ENCODE data around the gene CEP112.
A peak's percentile ranks its signal among the peaks of the same experiment; 100 is the strongest.

Gene CEP112

DNA sequence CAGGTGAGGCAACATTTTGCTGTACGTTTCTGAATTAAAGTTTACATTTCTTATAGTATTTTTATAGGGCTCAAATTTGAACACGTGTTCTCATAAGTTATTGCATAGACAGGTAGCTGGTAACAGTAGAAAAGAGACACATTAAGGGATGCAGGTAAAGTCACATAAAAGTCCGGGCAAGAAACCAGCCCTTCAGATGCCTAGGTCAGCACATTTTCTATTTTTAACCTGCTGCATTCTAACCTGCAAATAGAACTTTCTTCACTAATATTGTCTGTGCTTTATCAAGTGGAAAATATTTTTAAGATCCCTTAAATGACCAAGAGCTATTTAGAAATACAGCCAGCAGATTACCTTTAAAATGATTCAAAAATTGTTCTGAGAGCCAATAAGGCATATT is 323.1 kb downstream of the CEP112 start:
- no CpG with 5 or more reads among the region's 3 CpGs for WGBS (ENCODE audit: extremely low coverage, insufficient coverage, insufficient read length)
- H3K4ac ChIP-seq (ENCODE audit: low read depth, low read length), result no peak overlapping the region
- H2BK5ac ChIP-seq (ENCODE audit: low read depth, low read length, poor library complexity), result no peak overlapping the region
- no peak overlapping the region for H3K9ac ChIP-seq (ENCODE audit: low read length)
- no peaks in the 10 kb centered on the region for H3K4me1 ChIP-seq (ENCODE audit: control insufficient read depth in 1 of 2, insufficient read depth in 2 of 2, low read length in 2 of 2)
- H3K18ac ChIP-seq (ENCODE audit: low read length), result no peak overlapping the region
- H3K36me3 ChIP-seq (ENCODE audit: control insufficient read depth in 1 of 2, insufficient read depth in 2 of 2, low read length in 2 of 2), result no peaks in the 10 kb centered on the region
- no peak overlapping the region for H3K27ac ChIP-seq (ENCODE audit: low read depth, low read length)
- H2BK12ac ChIP-seq (ENCODE audit: low read length), result no peak overlapping the region
- H3K4me2 ChIP-seq (ENCODE audit: low read length), result no peak overlapping the region
- no peak for DNase-seq
- H3K4me3 ChIP-seq (ENCODE audit: low read depth, low read length), result no peak overlapping the region
- H3K14ac ChIP-seq (ENCODE audit: low read length), result no peak overlapping the region
- H3K9me3 ChIP-seq (ENCODE audit: insufficient read depth, low read depth, low read length), result peaks cover 14% of the 10 kb centered on the region
- no peak overlapping the region for H4K91ac ChIP-seq (ENCODE audit: low read depth, low read length)
- no peak overlapping the region for H2BK120ac ChIP-seq (ENCODE audit: insufficient read depth, low read length, poor library complexity)
- H4K12ac ChIP-seq (ENCODE audit: low read depth, low read length), result no peak overlapping the region
- H3K23ac ChIP-seq (ENCODE audit: low read length), result no peak overlapping the region
- H3K79me2 ChIP-seq (ENCODE audit: control insufficient read depth, insufficient read depth, low read length, poor library complexity), result no peaks in the 10 kb centered on the region
- H3K27me3 ChIP-seq (ENCODE audit: insufficient read depth, low read length), result no peaks in the 10 kb centered on the region
- H4K8ac ChIP-seq (ENCODE audit: low read depth, low read length), result no peak overlapping the region
- no peak overlapping the region for H2AFZ ChIP-seq (ENCODE audit: insufficient read depth, low read length, poor library complexity)
- no peak overlapping the region for H2AK5ac ChIP-seq (ENCODE audit: low read length)
- no peaks in the 10 kb centered on the region for H3K79me1 ChIP-seq (ENCODE audit: low read length)

- no peak overlapping the region for H2BK12ac ChIP-seq (ENCODE audit: low read length)
- H3K23ac ChIP-seq (ENCODE audit: low read length), result no peak overlapping the region
- H4K8ac ChIP-seq (ENCODE audit: low read depth, low read length), result no peak overlapping the region
- H4K12ac ChIP-seq (ENCODE audit: low read depth, low read length), result peak overlapping the region; percentile 51
- H2AFZ ChIP-seq (ENCODE audit: insufficient read depth, low read length, poor library complexity), result no peak overlapping the region
- H3K18ac ChIP-seq (ENCODE audit: low read length), result no peak overlapping the region
- WGBS (ENCODE audit: extremely low coverage, insufficient coverage, insufficient read length), result no CpG with 5 or more reads among the region's 6 CpGs
- H3K9me3 ChIP-seq (ENCODE audit: insufficient read depth, low read depth, low read length), result peaks cover 14% of the 10 kb centered on the region
- no peaks in the 10 kb centered on the region for H3K27me3 ChIP-seq (ENCODE audit: insufficient read depth, low read length)
- no peaks in the 10 kb centered on the region for H3K4me1 ChIP-seq (ENCODE audit: control insufficient read depth in 1 of 2, insufficient read depth in 2 of 2, low read length in 2 of 2)
- no peak overlapping the region for H2AK5ac ChIP-seq (ENCODE audit: low read length)
- H3K9ac ChIP-seq (ENCODE audit: low read length), result no peak overlapping the region
- H3K4ac ChIP-seq (ENCODE audit: low read depth, low read length), result no peak overlapping the region
- H3K4me3 ChIP-seq (ENCODE audit: low read depth, low read length), result peak overlapping the region; percentile 1
- no peak overlapping the region for H3K14ac ChIP-seq (ENCODE audit: low read length)
- H3K4me2 ChIP-seq (ENCODE audit: low read length), result no peak overlapping the region
- no peaks in the 10 kb centered on the region for H3K79me1 ChIP-seq (ENCODE audit: low read length)
- no peak overlapping the region for H4K91ac ChIP-seq (ENCODE audit: low read depth, low read length)
- H2BK5ac ChIP-seq (ENCODE audit: low read depth, low read length, poor library complexity), result no peak overlapping the region
- no peak for DNase-seq
- H3K79me2 ChIP-seq (ENCODE audit: control insufficient read depth, insufficient read depth, low read length, poor library complexity), result no peaks in the 10 kb centered on the region
- H3K36me3 ChIP-seq (ENCODE audit: control insufficient read depth in 1 of 2, insufficient read depth in 2 of 2, low read length in 2 of 2), result no peaks in the 10 kb centered on the region
- H3K27ac ChIP-seq (ENCODE audit: low read depth, low read length), result no peak overlapping the region
- no peak overlapping the region for H2BK120ac ChIP-seq (ENCODE audit: insufficient read depth, low read length, poor library complexity)
Observed at GRCh38 chr17:65867014-65867413, 324.9 kb downstream of the CEP112 start.

DNA sequence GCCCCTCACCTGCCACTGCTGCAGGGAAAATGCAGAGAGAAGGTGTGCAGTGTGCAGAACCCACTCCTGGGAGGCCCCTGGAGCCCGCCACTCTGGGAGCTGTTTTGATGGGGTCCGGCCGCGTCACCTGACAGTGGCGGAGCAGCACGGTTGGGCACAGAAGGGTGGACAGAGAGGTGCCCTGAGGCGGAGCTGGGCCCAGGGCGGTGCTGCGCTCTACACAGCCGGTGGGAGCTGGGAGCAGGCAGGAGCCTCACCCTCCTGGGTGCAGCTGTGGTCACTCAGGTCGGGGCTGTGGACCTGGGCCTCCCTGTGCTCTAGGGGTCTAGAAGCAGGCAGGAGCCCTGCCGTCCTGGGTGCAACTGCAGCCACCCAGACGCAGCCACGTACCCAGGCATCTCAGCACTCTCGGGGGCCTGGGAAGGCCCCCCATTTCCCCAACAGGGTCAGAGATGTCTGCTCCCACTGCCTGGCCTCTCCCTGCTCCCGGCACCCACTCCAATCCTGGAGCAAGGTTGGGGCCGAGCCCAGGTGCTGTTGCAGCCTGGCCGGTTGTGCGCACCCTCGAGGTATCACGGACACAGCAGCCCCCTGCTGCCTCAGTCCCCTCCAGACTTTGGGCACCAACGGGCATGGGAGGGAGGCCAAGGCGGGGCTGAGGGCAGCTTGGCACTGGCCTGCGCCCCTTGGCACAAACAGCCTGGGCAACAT is 326.1 kb downstream of the CEP112 start:
- H3K27ac ChIP-seq (ENCODE audit: low read depth, low read length), result no peak overlapping the region
- peak overlapping the region; percentile 46 for H3K4me3 ChIP-seq (ENCODE audit: low read depth, low read length)
- no peak overlapping the region for H3K23ac ChIP-seq (ENCODE audit: low read length)
- WGBS (ENCODE audit: extremely low coverage, insufficient coverage, insufficient read length), result no CpG with 5 or more reads among the region's 24 CpGs
- no peak overlapping the region for H3K18ac ChIP-seq (ENCODE audit: low read length)
- H3K79me2 ChIP-seq (ENCODE audit: control insufficient read depth, insufficient read depth, low read length, poor library complexity), result no peaks in the 10 kb centered on the region
- no peak overlapping the region for H4K91ac ChIP-seq (ENCODE audit: low read depth, low read length)
- H2BK120ac ChIP-seq (ENCODE audit: insufficient read depth, low read length, poor library complexity), result no peak overlapping the region
- no peak overlapping the region for H2AFZ ChIP-seq (ENCODE audit: insufficient read depth, low read length, poor library complexity)
- H2AK5ac ChIP-seq (ENCODE audit: low read length), result no peak overlapping the region
- no peaks in the 10 kb centered on the region for H3K36me3 ChIP-seq (ENCODE audit: control insufficient read depth in 1 of 2, insufficient read depth in 2 of 2, low read length in 2 of 2)
- H4K8ac ChIP-seq (ENCODE audit: low read depth, low read length), result no peak overlapping the region
- H3K14ac ChIP-seq (ENCODE audit: low read length), result no peak overlapping the region
- H3K79me1 ChIP-seq (ENCODE audit: low read length), result no peaks in the 10 kb centered on the region
- no peak overlapping the region for H3K9ac ChIP-seq (ENCODE audit: low read length)
- peaks cover 14% of the 10 kb centered on the region for H3K9me3 ChIP-seq (ENCODE audit: insufficient read depth, low read depth, low read length)
- H2BK12ac ChIP-seq (ENCODE audit: low read length), result no peak overlapping the region
- H3K4me2 ChIP-seq (ENCODE audit: low read length), result no peak overlapping the region
- no peak overlapping the region for H2BK5ac ChIP-seq (ENCODE audit: low read depth, low read length, poor library complexity)
- no peak overlapping the region for H3K4ac ChIP-seq (ENCODE audit: low read depth, low read length)
- DNase-seq, result no peak
- no peaks in the 10 kb centered on the region for H3K27me3 ChIP-seq (ENCODE audit: insufficient read depth, low read length)
- H4K12ac ChIP-seq (ENCODE audit: low read depth, low read length), result no peak overlapping the region
- H3K4me1 ChIP-seq (ENCODE audit: control insufficient read depth in 1 of 2, insufficient read depth in 2 of 2, low read length in 2 of 2), result no peaks in the 10 kb centered on the region

GRCh38 chr17:65864394-65864793 is 327.5 kb downstream of the CEP112 start:
- no peak overlapping the region for H2AK5ac ChIP-seq (ENCODE audit: low read length)

More at GRCh38 chr17:65864394-65864793, 327.5 kb downstream of the CEP112 start:
- H3K23ac ChIP-seq (ENCODE audit: low read length), result no peak overlapping the region
- no peak overlapping the region for H3K18ac ChIP-seq (ENCODE audit: low read length)
- WGBS (ENCODE audit: extremely low coverage, insufficient coverage, insufficient read length), result no CpG with 5 or more reads among the region's 8 CpGs
- H3K4me1 ChIP-seq (ENCODE audit: control insufficient read depth in 1 of 2, insufficient read depth in 2 of 2, low read length in 2 of 2), result no peaks in the 10 kb centered on the region
- DNase-seq, result no peak
- no peak overlapping the region for H2BK5ac ChIP-seq (ENCODE audit: low read depth, low read length, poor library complexity)
- no peak overlapping the region for H2BK120ac ChIP-seq (ENCODE audit: insufficient read depth, low read length, poor library complexity)
- H2BK12ac ChIP-seq (ENCODE audit: low read length), result no peak overlapping the region
- no peak overlapping the region for H2AFZ ChIP-seq (ENCODE audit: insufficient read depth, low read length, poor library complexity)
- H3K27ac ChIP-seq (ENCODE audit: low read depth, low read length), result no peak overlapping the region
- no peak overlapping the region for H3K4me2 ChIP-seq (ENCODE audit: low read length)
- no peak overlapping the region for H4K12ac ChIP-seq (ENCODE audit: low read depth, low read length)
- no peaks in the 10 kb centered on the region for H3K79me2 ChIP-seq (ENCODE audit: control insufficient read depth, insufficient read depth, low read length, poor library complexity)
- no peak overlapping the region for H4K8ac ChIP-seq (ENCODE audit: low read depth, low read length)
- no peaks in the 10 kb centered on the region for H3K36me3 ChIP-seq (ENCODE audit: control insufficient read depth in 1 of 2, insufficient read depth in 2 of 2, low read length in 2 of 2)
- H4K91ac ChIP-seq (ENCODE audit: low read depth, low read length), result no peak overlapping the region
- no peak overlapping the region for H3K4ac ChIP-seq (ENCODE audit: low read depth, low read length)
- H3K9ac ChIP-seq (ENCODE audit: low read length), result no peak overlapping the region
- no peaks in the 10 kb centered on the region for H3K27me3 ChIP-seq (ENCODE audit: insufficient read depth, low read length)
- no peaks in the 10 kb centered on the region for H3K79me1 ChIP-seq (ENCODE audit: low read length)
- H3K14ac ChIP-seq (ENCODE audit: low read length), result no peak overlapping the region
- no peak overlapping the region for H3K4me3 ChIP-seq (ENCODE audit: low read depth, low read length)
- peaks cover 14% of the 10 kb centered on the region for H3K9me3 ChIP-seq (ENCODE audit: insufficient read depth, low read depth, low read length)
